Bladder microvascular endothelial cell (primary cell): ENCODE measurements around the gene GRM5. TPM values are rescaled to one million over a fixed set of nuclear protein-coding genes. Genes with fewer than 3 reads are reported as not detected.

ENCODE experiments used
- total RNA-seq: library from RNA; depleted of rRNA; stranded (reverse); fragments of >200 nt; gene quantifications from 2 replicates; pipeline ENCODE4 v1.2.3, GENCODE V29; 2014

Gene GRM5
- total RNA-seq = under 0.01 and 0.13 TPM in 2 replicates

GRCh38 chr11:89065651-89066201, at the start of gene GRM5:
GRM5 (minus strand) TSS chr11:89065982; CDS start chr11:89047872, 18,110 bp downstream.

Other genes with a start within 250 kb of the GRM5 start
- gene TYR, start 111.9 kb upstream of the GRM5 start, total RNA-seq = not detected in 2 replicates